Retina (tissue), 1 donor: ENCODE measurements around the gene SESN3.
"Not testable (repeated sequence)": the region's sequence is repeated elsewhere in the genome, so short reads cannot be mapped to it uniquely, and the experiment has no call there.

Experiments used
- DNase-seq: peaks from one replicate; pipeline ENCODE4 v3.0.0-alpha.2; 2016

SESN3 gene

GRCh38 chr11:95248666-95249467, 17.9 kb upstream of the SESN3 start:
- no peak for DNase-seq

DNA sequence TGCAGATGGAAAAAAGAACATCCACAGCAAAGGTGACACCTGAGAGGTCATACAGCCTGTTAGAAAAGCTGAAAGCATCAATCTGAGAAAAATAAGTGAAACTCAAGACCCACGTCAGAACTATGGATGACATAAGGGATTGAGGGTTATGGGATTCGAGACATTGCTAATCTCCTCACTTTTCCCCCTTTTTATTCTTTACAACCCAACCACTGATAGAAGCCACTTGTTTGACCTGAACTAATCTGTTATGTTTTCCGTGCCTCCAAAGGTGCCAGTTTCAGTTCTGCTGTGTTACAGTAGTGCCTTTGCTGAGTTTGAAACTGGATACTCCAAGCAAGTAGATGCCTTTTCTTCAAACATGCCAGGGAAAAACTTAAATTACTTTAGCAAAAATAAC, 16.9 kb upstream of the SESN3 start:
- DNase-seq: no peak

DNA sequence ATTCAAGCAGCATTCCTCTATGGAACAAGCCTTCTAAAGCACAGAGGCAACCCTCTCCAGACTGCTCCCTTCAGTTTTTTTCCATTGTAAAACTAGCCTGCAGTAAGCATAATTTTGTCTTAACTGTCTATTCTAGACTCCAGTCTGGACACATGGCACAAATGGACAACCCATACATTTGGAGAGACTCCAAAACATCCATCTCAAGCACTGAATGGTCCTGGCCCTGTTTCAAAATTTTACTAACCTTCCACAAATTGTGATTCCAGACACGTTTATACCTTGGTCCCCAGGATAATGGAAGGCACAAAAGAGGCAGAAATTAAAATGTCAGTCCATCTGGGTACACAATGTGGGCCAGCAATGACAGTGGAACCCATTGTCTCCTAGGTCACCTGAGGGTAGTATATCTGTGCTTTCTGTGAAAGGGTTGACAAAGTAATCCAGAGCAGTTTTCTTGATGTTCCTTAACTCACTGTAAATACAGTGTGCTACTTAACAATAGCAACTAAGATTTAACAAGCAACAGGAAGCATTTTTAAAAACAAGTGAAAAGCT, 16.2 kb upstream of the SESN3 start:
- no peak for DNase-seq

DNA sequence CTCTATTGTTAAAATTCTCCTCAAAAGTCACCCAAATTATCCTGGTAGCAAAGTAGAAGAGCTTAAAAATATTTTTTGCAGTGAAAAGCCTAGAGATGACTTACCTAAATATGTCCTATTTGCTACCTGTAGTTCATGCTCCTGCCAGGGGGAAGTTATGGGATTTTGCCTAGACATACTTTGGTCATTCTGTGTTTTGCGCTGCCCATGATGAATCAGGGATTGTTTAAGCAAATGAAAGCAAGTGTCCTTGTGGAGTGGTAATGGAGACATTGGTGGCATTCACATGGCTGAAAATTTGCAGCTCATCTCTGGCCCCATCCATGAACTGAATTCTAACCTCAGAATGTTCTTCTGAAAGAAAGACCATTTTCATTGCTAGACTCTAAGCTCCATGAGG, 14.6 kb upstream of the SESN3 start:
- DNase-seq: no peak

- DNase-seq: no peak
Observed at GRCh38 chr11:95245038-95245437, 14.0 kb upstream of the SESN3 start.

GRCh38 chr11:95243673-95244072, 12.7 kb upstream of the SESN3 start:
- no peak for DNase-seq

- DNase-seq: peak; percentile 26
Observed at GRCh38 chr11:95242845-95243605, 12.0 kb upstream of the SESN3 start.

- no peak for DNase-seq
Observed at GRCh38 chr11:95242091-95242844, 11.3 kb upstream of the SESN3 start.

- no peak for DNase-seq
Observed at GRCh38 chr11:95241681-95242081, 10.7 kb upstream of the SESN3 start.

DNA sequence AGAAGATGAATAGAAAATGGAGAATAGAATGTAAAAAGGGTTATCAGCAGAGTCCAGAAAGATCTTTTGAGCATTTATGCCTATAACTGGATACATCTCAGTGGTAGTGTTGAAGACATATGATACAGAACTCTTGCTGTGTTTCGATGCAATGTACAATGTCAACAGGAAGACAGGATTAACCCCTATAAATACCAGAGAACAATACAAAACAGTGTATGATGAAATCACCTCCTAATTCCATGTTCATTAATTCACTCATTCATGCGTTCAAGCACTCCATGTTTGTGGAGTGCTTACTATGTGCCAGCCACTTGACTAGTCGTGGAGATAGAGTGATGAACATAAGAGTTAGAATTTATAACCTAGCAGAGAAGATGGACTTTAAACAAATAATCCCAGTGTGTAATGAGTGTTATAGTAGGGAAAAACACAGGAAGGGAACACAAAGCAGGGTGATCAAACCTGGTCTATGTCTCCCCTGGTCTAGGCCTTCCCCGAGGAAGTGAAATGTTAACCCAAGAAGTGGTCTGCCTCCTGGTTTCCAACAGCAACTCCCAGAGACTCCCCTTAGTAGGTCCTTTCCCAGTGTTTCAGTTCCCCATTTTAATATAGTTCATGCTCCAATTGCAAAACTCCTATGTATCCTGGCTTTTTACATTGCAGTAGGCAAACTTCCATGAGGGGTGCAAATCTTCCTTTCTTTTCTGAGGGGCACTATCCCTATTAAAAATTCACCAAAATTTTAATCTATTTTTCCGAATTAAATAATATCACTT, 9.1 kb upstream of the SESN3 start:
- no peak for DNase-seq

- no peak for DNase-seq
Observed at GRCh38 chr11:95232666-95233065, 1.7 kb upstream of the SESN3 start.

GRCh38 chr11:95231881-95232605, 1.0 kb upstream of the SESN3 start:
- DNase-seq: peak; percentile 90

- no peak for DNase-seq
Observed at GRCh38 chr11:95230810-95231126, 234 bp downstream of the SESN3 start.

GRCh38 chr11:95229993-95230809, 801 bp downstream of the SESN3 start:
- peak; percentile 86 for DNase-seq

- peak; percentile 75 for DNase-seq
Observed at GRCh38 chr11:95229199-95229992, 1.6 kb downstream of the SESN3 start.

DNA sequence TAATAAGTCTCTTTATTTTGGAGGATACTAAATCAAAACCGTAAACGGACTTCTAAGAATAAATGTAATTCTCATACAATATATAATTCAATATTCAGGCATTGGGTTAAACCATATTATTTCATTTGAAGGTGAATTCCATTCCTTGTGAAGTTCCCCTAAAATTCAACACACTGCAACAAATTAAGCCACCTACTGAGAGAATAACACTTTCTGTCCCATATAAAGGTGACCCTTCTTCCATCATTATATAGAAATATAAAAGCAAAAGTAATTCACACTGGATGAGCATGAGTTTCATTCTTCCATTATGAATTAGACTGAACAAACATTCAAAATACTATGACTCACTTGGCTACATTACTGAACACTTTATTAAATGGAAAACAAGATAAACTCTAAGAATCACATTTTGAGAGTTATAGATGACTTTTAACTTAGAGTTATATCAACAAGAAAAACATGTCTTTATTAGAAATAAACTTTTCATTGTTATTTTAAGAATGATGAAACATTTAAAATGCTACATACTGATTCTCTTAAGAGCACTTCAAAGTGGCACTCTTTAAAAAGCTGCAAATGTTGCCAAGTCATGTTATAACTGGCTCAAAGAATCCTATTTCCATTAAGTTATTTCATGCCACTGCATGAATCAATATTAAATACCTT, 2.8 kb downstream of the SESN3 start:
- DNase-seq: no peak

GRCh38 chr11:95227060-95227459, 3.9 kb downstream of the SESN3 start:
- not testable (repeated sequence) for DNase-seq

- DNase-seq: no peak
Observed at GRCh38 chr11:95222817-95223216, 8.2 kb downstream of the SESN3 start.

GRCh38 chr11:95219599-95219998, 11.4 kb downstream of the SESN3 start:
- DNase-seq: no peak

DNA sequence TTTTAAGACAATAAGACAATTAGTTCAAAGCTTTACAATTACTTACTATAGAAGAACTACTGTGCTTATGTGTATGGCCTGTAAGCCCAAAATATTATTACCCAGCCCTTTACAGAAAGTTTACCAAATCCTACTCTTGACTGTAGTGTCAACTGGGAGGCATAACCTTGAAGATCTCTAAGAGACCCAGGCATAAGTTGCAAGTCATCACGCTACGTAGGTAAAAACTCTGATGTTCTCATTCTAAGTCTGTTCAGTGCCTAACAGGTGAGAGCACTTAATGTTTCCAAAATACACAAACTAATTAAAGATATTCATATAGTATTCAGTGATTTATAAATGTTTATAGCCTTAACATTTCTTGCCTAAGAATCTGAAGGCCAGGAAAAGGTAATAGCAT, 12.9 kb downstream of the SESN3 start:
- DNase-seq: no peak
